KOPT-K1 (cell line): ENCODE data around the gene ATP5F1B.
A peak's percentile ranks its signal among the peaks of the same experiment; 100 is the strongest.

Source experiments
- H3K27ac ChIP-seq: fragments of 200-600 bp; sonication (generic); 2 replicates; pipeline ENCODE4 v1.5.1; 2016; ENCODE audit warnings: antibody characterized with exemption, mild to moderate bottlenecking, low read depth, low read length; ENCODE audit not compliant: poor library complexity, severe bottlenecking
- H3K36me3 ChIP-seq: fragments of 200-600 bp; sonication (generic); 2 replicates; pipeline ENCODE4 v1.5.1; 2017; ENCODE audit warnings: antibody characterized with exemption, mild to moderate bottlenecking, low read length, moderate library complexity; ENCODE audit not compliant: insufficient read depth
- H3K9me3 ChIP-seq: fragments of 200-600 bp; sonication (generic); 2 replicates; pipeline ENCODE4 v1.5.1; 2017; ENCODE audit warnings: antibody characterized with exemption, low read length, mild to moderate bottlenecking; ENCODE audit not compliant: insufficient read depth, poor library complexity, severe bottlenecking

Gene ATP5F1B

DNA sequence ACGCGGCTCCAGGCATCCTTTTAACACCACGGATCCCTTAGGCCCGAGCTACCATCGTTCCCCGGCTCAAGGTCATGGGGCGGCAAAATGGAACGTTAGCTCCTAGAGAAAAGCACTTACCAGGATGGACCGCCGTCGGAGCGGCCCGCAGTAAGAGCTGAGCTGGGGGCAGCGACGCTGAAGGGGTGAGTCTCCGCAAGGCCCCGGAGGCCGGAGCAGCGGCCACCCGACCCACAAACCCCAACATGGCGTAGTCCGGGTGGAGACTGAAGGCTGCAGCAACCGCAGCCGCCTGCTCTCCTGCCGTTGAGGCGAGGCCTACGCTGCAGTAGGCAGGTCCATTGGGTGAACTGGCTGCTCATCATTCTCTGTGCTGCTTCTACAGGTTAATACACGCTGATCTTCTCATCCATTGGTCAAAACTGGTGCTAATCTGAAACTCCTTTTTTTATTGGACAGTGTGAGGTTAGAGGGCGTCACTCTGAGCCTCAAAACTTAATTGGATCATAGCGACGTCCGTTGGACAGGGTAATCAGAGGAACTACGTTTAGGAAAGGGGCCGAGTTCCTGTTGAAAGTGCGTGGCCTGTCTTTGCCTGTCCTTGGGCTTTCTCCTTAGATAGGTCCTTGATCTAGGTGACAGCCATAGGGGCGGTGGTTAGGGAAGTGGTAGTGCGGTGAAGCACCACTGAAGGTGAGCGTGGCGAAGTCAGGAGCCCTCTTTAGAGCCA is at the start of gene ATP5F1B:
Gene ATP5F1B (minus strand): TSS at position 268 of the 730 bp plus-strand sequence. CDS start 21 bp downstream, at position 247.
- peak within 1 kb of the TSS; percentile 93 for H3K27ac ChIP-seq
- peaks cover 45% of the 10 kb centered on the region for H3K36me3 ChIP-seq
- H3K9me3 ChIP-seq: no peaks in the 10 kb centered on the region

DNA sequence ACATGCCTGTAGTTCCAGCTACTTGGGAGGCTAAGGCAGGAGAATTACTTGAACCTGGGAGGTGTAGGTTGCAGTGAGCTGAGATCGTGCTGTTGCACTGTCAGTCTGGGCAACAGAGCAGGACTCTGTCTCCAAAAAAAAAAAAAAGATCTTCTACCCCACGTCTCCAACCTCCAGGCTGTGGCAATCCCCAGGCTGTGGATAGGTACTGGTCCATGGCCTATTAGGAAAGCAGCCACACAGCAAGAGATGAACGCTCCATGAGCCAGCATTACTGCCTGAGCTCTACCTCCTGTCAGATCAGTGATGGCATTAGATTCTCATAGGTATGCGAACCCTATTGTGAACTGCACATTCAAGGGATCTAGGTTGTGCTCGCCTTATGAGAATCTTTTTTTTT is 48.4 kb upstream of the ATP5F1B start:
- H3K27ac ChIP-seq: no peak overlapping the region
- H3K9me3 ChIP-seq: no peaks in the 10 kb centered on the region
- H3K36me3 ChIP-seq: no peaks in the 10 kb centered on the region

DNA sequence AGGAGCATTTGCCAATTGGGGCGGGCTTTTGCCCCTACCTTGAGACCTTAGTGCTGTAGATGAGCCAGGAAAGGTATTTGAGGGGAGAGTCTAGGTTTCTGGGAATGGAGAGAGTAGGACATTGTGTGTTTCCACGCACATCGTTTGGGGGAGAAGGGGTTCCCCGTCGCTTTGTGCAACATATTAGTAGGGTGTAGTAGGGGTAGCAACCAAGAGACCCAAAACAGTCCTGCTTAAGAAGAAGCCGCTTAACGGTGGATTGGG is 43.0 kb upstream of the ATP5F1B start:
- H3K27ac ChIP-seq: peak overlapping the region; percentile 98
- H3K9me3 ChIP-seq: no peaks in the 10 kb centered on the region
- peaks cover 35% of the 10 kb centered on the region for H3K36me3 ChIP-seq

DNA sequence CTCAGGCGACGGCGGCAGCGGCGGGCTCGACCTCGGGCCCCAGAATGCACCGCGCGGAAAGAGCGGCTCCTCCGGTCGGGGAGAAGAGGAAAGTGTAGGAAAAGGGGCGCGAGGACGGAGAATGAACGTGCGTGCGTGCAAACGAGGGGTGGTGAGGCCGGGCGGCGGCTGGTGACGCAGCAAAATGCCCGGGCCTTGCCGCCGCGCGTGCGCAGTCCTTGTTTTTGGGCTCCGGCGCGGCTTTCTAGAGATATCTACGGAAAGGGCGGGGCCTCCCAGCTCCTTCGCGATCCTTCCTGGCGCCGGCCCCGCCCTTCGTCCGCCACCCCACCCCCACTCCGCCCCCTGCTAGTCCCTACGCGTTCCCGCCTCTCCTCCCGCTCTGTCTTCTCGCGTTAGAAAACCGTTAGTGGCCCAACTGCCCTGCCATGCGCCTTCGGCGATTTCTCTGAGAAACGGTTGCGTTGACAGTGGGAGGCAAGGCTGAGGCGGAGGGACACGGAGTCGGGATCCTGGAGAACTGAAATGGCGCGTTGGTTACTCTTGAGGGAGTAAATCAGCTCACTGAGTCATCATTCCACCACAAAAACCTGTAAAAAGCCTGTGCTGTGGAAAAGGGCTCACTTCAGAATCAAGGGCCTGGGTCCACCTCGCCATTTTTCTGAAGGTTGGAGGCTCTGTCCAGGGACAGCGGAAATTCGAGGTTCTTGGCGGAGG is 42.5 kb upstream of the ATP5F1B start, which contains the start of gene PTGES3:
Gene PTGES3 (minus strand): TSS at position 156 of the 717 bp plus-strand sequence. CDS start 285 bp downstream, outside the sequence.
- Histone ChIP-seq H3K27ac (peak within 1 kb of the TSS; percentile 98), H3K9me3 (no peaks in the 10 kb centered on the region), H3K36me3 (peaks cover 36% of the 10 kb centered on the region)

DNA sequence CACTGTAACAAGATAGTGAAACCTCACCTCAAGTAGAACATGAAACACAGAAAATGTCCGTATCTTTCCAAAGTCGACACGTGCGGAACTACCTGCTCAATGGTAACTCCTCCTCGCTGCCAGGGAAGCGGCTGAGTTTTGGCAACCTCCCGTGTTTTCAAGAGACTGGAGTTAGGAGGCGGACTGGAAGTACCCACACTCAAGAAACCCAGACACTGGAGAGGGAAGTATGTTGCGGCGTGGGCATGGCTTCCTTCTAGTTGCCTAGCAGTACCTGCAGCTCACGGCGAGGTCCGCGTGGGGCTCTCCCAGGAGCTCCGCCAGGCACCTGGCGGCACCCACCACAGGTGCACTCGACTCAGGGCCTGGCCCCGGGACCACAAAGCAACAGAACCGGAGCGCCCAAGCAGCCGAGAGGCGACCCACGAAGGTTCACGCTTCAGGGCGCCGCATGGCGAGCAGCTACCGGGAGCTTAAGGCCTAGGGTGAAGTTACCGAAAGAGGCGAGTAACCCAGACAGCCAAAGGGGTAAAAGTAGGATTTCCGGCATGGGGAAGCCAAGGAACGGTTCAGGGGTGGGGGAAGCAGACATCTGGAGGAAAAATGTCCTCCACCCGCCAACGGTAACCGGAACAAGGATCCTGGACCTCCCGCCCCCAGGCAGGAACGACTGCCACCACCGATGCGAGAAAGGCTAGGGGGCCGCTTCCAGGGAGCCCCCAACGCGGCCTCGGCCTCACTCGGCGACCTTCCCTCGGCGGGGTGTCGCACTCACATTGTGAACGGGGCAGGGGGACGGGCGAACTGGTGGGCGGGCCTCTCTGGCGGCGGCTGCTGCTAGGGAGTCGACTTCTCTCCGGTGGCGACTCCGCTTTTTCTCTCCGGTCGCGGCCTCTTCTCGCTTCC is 41.7 kb upstream of the ATP5F1B start:
- Histone ChIP-seq H3K27ac (peak overlapping the region; percentile 98), H3K9me3 (no peaks in the 10 kb centered on the region), H3K36me3 (peaks cover 44% of the 10 kb centered on the region)

DNA sequence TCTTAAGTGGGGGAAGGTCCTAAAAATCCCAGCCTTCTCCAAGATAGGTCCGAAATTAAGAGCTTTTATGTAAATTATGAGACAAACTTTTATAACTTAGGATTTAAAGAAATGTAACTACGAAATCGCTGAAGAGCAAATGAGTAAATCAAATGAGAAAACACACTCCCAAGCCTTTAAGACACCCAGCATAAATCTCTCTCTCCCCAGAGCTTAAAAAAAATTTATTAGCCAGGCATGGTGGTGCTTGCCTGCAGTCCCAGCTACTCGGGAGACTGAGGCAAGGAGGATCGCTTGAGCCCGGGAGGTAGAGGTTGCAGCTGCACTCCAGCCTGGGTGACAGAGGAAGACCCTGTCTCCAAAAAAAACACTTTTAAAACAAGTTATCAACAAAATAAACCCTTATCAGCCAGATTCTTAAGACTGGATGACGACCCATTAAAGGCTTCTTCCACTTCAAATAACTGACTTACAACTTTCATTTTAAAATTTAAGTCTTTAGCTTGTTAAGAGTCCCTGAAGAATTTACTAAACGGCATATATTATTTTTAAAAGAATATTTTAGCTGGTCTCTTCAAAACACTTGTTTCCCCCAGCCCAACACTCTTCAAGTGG is 39.1 kb upstream of the ATP5F1B start:
- Histone ChIP-seq H3K27ac (peak overlapping the region; percentile 98), H3K9me3 (no peaks in the 10 kb centered on the region), H3K36me3 (peaks cover 70% of the 10 kb centered on the region)

DNA sequence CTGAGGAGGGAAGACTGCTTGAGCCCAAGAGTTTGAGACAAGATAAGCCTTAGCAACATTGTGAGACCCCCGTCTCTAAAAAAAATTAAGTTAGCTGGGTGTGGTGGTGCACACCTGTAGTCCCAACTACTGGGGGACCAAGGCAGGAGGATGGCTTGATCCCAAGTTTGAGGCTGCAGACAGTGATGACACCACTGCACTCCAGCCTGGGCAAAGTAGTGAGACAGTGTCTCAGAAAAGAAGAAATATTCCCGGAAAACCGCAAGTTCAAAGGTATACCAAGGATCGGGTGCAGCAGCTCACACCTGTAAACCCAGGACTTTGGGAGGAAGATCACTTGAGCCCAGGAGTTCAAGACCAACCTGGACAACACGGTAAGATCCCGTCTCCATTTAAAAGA is 36.5 kb upstream of the ATP5F1B start:
- no peak overlapping the region for H3K27ac ChIP-seq
- peaks cover 95% of the 10 kb centered on the region for H3K36me3 ChIP-seq
- H3K9me3 ChIP-seq: no peaks in the 10 kb centered on the region

DNA sequence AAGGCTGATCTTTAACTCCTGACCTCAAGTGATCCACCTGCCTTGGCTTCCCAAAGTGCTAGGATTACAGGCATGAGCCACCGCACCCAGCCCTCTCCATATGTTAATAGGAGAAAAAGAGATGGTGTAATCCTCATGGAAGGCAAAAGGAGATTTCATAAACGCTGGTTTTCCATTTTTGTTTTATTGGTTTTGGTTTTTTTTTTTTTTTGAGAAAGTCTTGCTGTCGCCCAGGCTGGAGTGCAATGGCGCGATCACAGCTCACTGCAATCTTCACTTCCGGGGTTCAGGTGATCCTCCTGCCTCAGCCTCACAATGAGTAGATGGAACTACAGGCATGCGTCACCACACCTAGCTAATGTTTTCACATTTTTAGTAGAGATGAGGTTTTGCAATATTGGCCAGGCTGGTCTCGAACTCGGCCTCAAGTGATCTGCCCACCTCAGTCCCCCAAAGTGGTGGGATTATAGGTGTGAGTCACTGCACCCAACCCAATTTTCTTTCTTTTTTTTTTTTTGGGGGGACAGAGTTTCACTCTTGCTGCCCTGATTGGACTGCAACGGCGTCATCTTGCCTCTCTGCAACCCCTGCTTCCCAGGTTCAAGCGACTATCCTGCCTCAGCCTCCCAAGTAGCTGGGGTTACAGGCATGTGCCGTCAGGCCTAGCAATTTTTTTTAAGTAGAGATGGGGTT is 34.2 kb upstream of the ATP5F1B start:
- no peak overlapping the region for H3K27ac ChIP-seq
- H3K9me3 ChIP-seq: no peaks in the 10 kb centered on the region
- peaks cover 96% of the 10 kb centered on the region for H3K36me3 ChIP-seq

DNA sequence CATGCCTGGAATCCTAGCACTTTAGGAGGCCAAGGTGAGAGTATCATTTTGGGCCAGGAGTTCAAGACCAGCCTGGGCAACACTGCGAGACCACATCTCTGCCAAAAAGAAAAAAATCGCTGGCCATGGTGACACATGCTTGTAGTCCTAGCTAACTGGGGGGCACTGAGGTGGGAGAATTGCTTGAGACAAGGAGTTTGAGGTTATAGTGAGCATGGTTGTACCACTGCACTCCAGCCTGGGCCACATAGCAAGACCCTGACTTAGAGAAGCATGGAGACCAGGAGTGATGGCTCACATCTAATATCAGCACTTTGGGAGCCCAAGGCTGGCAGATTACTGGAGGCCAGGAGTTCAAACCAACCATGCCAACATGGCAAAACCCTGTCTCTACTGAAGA is 33.1 kb upstream of the ATP5F1B start:
- Histone ChIP-seq H3K9me3 (no peaks in the 10 kb centered on the region), H3K36me3 (peaks cover 91% of the 10 kb centered on the region), H3K27ac (no peak overlapping the region)

DNA sequence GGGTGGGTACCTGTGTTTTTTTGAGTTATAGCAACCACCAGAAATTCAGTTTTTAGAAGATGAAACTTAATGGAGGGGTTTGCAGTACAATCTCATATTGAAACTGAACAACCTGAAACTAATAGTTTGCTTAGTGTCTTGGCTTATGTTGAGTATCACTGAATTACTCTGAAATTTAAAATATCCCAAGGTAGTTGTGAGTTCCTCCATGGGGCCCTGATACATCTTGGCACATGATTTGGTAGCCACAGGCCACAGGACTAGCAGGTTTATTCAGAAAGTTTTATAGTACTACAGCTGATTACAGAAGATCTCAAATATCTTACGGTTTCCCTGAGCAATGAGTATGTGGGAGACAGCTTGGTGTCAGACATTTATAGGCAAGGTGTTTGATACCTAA is 31.9 kb upstream of the ATP5F1B start:
- Histone ChIP-seq H3K36me3 (peaks cover 94% of the 10 kb centered on the region), H3K9me3 (no peaks in the 10 kb centered on the region), H3K27ac (no peak overlapping the region)

DNA sequence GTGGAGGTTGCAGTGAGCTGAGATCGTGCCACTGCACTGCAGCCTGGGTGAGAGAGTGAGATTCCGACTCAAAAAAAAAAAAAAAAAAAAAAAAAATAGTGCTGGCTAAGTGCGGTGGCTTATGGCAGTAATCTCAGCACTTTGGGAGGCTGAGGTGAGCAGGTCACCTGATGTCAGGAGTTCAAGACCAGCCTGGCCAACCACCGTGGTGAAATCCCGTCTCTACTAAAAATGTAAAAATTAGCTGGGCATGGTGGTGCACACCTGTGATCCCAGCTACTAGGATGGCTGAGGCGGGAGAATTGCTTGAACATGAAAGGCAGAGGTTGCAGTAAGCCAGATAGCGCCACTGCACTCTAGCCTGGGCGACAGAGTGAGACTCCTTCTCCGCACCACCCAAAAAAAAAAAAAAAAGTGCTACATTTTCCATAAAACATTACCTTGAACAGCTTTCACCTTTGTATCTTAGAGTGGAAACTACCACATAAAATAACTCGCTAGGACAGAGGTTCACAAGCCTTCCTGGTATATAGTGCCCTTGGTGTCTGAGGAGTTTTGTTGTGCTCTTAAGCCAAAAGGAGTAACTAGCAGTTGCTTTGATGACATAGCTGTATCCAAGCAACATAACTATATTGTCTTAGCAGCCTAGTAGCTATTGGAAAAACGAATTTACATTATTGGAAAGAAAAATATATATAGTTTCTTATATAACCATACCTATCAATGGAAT is 31.2 kb upstream of the ATP5F1B start:
- H3K36me3 ChIP-seq: peaks cover 94% of the 10 kb centered on the region
- no peak overlapping the region for H3K27ac ChIP-seq
- no peaks in the 10 kb centered on the region for H3K9me3 ChIP-seq

DNA sequence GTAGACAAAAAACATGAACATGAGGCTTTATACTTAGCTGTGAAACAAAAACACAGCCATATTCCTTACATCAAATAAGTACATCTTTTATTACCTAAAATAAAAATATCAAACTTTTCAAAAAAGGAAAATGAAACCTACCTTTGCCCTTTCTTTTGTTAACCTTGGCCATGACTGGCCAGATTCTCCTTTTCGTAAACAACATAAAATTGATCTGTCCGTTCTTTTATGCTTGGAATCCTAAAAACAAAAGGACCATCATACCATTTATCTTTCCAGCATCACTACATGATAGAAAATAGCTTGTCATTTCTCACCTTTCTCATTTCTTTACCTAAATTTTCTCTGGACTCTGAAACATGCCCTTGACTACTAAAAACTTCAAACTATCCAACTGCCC is 25.8 kb upstream of the ATP5F1B start:
- Histone ChIP-seq H3K9me3 (no peaks in the 10 kb centered on the region), H3K36me3 (peaks cover 94% of the 10 kb centered on the region), H3K27ac (no peak overlapping the region)

DNA sequence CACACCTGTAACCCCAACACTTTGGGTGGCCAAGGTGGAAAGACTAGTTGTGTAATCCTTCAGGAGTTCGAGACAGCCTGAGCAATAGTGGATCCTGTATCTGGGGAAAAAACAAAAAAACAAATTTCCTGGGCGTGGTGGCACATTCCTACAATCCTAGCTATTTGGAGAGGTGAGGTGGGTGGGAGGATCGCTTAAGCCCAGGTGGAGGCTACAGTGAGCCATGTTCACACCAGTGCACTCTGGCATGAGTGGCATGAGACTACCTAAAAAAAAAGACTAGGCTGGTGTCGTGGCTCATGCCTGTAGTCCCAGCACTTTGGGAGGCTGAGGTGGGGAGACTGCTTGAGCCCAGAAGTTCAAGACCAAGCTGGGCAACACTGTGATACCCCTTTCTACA is 25.1 kb upstream of the ATP5F1B start:
- no peak overlapping the region for H3K27ac ChIP-seq
- H3K9me3 ChIP-seq: no peaks in the 10 kb centered on the region
- peaks cover 94% of the 10 kb centered on the region for H3K36me3 ChIP-seq

DNA sequence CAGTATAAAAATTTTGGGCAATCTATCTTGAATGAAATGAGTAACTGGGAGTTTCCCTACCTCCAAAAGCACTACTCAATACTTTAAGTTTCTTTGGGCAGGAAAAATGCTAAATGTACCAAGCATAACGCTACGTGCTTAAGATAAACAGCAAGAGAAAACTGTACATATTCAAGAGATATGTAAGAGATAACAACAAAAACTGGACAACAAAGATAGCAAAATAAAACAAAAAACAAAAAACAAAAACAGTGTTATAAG is 22.3 kb upstream of the ATP5F1B start:
- Histone ChIP-seq H3K9me3 (no peaks in the 10 kb centered on the region), H3K36me3 (peaks cover 100% of the 10 kb centered on the region), H3K27ac (no peak overlapping the region)
